ENCODE data around the gene MAMLD1.
"Not testable (repeated sequence)": the region's sequence is repeated elsewhere in the genome, so short reads cannot be mapped to it uniquely, and the experiment has no call there.

The MAMLD1 gene

GRCh38 chrX:150362599-150363481, at the start of gene MAMLD1:
MAMLD1 (plus strand) TSS chrX:150363317; CDS start chrX:150445517, 82,200 bp downstream.
- DNase-seq (ENCODE audit: low spot score): peak; percentile 54

GRCh38 chrX:150313514-150313913, 49.6 kb upstream of the MAMLD1 start:
- no peak for DNase-seq (ENCODE audit: low spot score)

- no peak for DNase-seq (ENCODE audit: low spot score)
These were observed 48.9 kb upstream of the MAMLD1 start for GRCh38 chrX:150314186-150314585.

GRCh38 chrX:150316564-150316963, 46.6 kb upstream of the MAMLD1 start:
- DNase-seq (ENCODE audit: low spot score): no peak

- no peak for DNase-seq (ENCODE audit: low spot score)
These were observed 40.1 kb upstream of the MAMLD1 start for GRCh38 chrX:150323020-150323419.

GRCh38 chrX:150324035-150324728, 38.9 kb upstream of the MAMLD1 start:
- peak; percentile 2 for DNase-seq (ENCODE audit: low spot score)

GRCh38 chrX:150324919-150325318, 38.2 kb upstream of the MAMLD1 start:
- DNase-seq (ENCODE audit: low spot score): no peak

- no peak for DNase-seq (ENCODE audit: low spot score)
These were observed 36.4 kb upstream of the MAMLD1 start for GRCh38 chrX:150326541-150327247.

- DNase-seq (ENCODE audit: low spot score): no peak
These were observed 33.8 kb upstream of the MAMLD1 start for GRCh38 chrX:150329282-150329681.

- DNase-seq (ENCODE audit: low spot score): no peak
These were observed 33.2 kb upstream of the MAMLD1 start for GRCh38 chrX:150329868-150330267.

- DNase-seq (ENCODE audit: low spot score): no peak
These were observed 31.1 kb upstream of the MAMLD1 start for GRCh38 chrX:150332023-150332422.

GRCh38 chrX:150334100-150334499, 29.0 kb upstream of the MAMLD1 start:
- no peak for DNase-seq (ENCODE audit: low spot score)

GRCh38 chrX:150334981-150335380, 28.1 kb upstream of the MAMLD1 start:
- no peak for DNase-seq (ENCODE audit: low spot score)

GRCh38 chrX:150337026-150337425, 26.1 kb upstream of the MAMLD1 start:
- DNase-seq (ENCODE audit: low spot score): no peak

- DNase-seq (ENCODE audit: low spot score): no peak
These were observed 25.6 kb upstream of the MAMLD1 start for GRCh38 chrX:150337536-150337935.

GRCh38 chrX:150338615-150339014, 24.5 kb upstream of the MAMLD1 start:
- DNase-seq (ENCODE audit: low spot score): no peak

GRCh38 chrX:150339736-150340135, 23.4 kb upstream of the MAMLD1 start:
- no peak for DNase-seq (ENCODE audit: low spot score)

GRCh38 chrX:150340326-150340725, 22.8 kb upstream of the MAMLD1 start:
- not testable (repeated sequence) for DNase-seq (ENCODE audit: low spot score)

GRCh38 chrX:150347471-150347870, 15.6 kb upstream of the MAMLD1 start:
- DNase-seq (ENCODE audit: low spot score): no peak

GRCh38 chrX:150348365-150348764, 14.8 kb upstream of the MAMLD1 start:
- DNase-seq (ENCODE audit: low spot score): no peak

GRCh38 chrX:150352114-150352513, 11.0 kb upstream of the MAMLD1 start:
- no peak for DNase-seq (ENCODE audit: low spot score)

GRCh38 chrX:150352581-150352980, 10.5 kb upstream of the MAMLD1 start:
- no peak for DNase-seq (ENCODE audit: low spot score)

- no peak for DNase-seq (ENCODE audit: low spot score)
These were observed 7.2 kb upstream of the MAMLD1 start for GRCh38 chrX:150355913-150356312.

Measured in LoVo (cell line).